ENCODE results near the gene EIF4ENIF1.
"Not testable (repeated sequence)": the region's sequence is repeated elsewhere in the genome, so short reads cannot be mapped to it uniquely, and the experiment has no call there.

Gene EIF4ENIF1

GRCh38 chr22:31491218-31491962 is 1.7 kb upstream of the EIF4ENIF1 start:
- peak; percentile 29 for DNase-seq (ENCODE audit: low spot score)

- DNase-seq (ENCODE audit: low spot score) = peak; percentile 40
These were observed 869 bp upstream of the EIF4ENIF1 start for GRCh38 chr22:31490496-31490925.

- DNase-seq (ENCODE audit: low spot score) = no peak
These were observed 539 bp downstream of the EIF4ENIF1 start for GRCh38 chr22:31488988-31489617.

DNA sequence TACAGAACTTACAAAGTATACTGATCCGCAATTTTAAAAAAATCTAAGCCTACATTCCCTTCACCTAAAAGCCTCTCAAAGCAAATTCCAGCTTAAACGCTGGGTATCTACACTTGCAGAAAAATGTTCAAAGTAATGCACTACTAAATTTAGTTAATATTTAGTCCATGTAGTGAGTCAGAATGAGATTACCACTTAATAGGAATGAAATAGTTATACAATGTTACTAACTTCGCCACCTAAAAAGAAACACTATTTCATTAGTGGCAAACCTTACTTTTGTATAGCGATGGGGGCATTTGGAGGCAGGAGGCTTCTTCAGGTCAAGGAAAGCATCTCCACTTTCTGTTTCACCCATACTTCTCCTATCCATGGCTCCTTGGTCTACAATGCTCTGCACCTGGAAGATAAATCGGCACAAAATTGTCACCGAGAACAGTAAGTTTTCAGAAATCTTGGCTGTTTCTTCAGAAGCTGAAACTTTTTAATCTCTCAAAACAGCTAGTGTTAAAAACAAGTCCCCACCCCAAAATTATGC is 1.2 kb downstream of the EIF4ENIF1 start:
- DNase-seq (ENCODE audit: low spot score) = no peak

GRCh38 chr22:31486951-31487350 is 2.7 kb downstream of the EIF4ENIF1 start:
- DNase-seq (ENCODE audit: low spot score) = no peak

DNA sequence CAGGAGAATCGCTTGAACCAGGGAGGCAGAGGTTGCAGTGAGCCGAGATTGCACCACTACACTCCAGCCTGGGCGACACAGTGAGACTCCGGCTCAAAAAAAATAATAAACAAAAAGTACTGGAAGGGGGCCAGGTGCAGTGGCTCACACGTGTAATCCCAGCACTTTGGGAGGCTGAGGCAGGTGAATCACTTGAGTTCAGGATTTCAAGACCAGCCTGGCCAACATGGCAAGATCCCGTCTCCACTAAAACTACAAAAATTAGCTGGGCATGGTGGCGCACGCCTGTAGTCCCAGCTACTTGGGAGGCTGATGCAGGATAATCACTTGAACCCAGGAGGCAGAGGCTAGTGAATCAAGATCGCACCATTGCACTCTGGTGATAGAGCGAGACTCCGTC is 3.3 kb downstream of the EIF4ENIF1 start:
- not testable (repeated sequence) for DNase-seq (ENCODE audit: low spot score)

DNA sequence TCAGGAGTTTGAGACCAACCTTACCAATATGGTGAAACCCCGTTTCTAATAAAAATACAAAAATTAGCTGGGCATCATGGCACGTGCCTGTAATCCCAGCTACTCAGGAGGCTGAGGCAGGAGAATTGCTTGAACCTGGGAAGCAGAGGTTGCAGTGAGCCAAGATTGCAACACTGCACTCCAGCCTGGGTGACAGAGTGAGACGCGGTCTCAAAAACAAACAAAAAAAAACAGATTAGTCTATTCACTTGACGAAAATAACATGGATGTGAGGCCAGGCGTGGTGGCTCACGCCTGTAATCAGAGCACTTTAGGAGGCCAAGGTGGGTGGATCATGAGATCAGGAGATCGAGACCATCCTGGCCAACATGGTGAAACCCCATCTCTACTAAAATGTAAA is 7.2 kb downstream of the EIF4ENIF1 start:
- DNase-seq (ENCODE audit: low spot score) = not testable (repeated sequence)

- DNase-seq (ENCODE audit: low spot score) = no peak
These were observed 8.5 kb downstream of the EIF4ENIF1 start for GRCh38 chr22:31481129-31481528.

GRCh38 chr22:31477329-31477728 is 12.3 kb downstream of the EIF4ENIF1 start:
- DNase-seq (ENCODE audit: low spot score) = no peak

DNA sequence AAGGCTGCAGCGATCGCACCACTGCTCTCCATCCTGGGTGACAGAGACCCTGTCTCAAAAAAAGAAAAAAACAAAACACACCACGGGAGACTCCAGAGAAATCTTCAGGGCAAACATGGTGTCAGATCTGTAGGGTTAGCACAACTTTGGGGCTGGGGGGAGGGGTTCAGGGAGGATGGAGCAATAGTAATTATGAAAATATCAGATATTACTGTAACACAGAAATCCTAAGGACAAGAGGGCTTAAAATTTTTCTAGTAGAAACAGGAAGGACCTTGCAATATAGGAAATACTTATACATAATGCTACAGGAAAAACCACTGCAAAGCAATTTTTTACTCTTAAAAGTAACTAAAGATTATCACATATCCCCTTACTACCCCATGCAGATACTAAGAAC is 13.8 kb downstream of the EIF4ENIF1 start:
- no peak for DNase-seq (ENCODE audit: low spot score)

DNA sequence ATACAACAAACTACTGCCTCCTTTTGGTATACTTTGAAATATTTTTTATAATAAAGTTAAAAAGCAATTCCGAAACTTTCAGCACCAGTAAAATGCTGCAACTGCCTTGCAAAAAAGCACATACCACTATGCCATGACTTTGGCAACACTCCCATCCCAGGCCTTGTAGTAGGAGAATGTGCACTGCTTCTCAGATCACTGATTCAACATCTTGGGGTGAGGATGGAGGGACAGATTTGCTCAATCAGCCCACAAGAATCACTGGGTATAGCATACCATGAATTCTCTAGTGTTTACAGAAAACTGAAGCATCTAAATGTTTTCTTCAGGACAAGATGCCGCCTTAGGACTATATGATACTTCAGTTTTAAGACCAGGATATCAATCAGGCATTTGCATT is 14.9 kb downstream of the EIF4ENIF1 start:
- DNase-seq (ENCODE audit: low spot score) = no peak

GRCh38 chr22:31465307-31465706 is 24.3 kb downstream of the EIF4ENIF1 start:
- no peak for DNase-seq (ENCODE audit: low spot score)

GRCh38 chr22:31461699-31462098 is 27.9 kb downstream of the EIF4ENIF1 start:
- DNase-seq (ENCODE audit: low spot score) = no peak

DNA sequence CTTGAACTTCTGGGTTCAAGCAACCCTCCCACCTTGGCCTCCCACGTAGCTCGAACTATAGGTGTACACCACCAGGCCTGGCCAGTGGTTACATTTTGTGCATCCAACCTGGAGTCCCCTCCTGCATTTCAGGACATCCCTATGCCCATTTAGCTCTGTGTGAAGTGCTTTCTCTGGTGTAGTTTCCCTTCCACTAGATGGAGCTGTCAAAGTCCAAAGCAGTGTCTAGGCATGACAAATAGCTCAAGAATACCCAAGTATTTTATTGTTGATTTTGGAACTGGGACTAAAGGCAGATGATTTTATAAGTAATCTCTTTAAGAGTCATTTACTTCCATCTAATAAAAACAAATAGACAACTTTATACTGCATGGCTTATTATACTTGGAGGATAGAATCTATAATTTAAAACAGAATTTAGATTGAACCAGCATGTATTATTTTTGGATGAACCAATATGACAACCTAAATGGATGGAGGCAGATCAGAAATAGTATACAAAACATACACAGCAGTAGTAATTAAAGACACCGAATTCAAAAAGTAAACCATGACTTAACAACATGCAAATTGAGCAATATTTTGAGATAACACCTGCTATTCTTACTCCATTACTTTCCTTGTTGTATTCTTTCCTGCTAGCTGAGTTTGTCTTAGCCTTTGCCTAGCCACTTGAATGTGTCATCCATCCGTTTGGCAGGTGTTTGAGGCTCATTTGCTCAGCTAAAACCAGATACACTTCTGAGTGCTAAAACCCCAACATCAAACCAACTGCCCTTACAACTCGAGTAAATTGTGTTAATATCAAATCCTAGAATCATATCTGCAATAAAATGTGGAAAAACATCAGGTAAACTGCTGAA is 37.7 kb downstream of the EIF4ENIF1 start:
- DNase-seq (ENCODE audit: low spot score) = peak; percentile 55

GRCh38 chr22:31449506-31449905 is 40.1 kb downstream of the EIF4ENIF1 start:
- DNase-seq (ENCODE audit: low spot score) = no peak

DNA sequence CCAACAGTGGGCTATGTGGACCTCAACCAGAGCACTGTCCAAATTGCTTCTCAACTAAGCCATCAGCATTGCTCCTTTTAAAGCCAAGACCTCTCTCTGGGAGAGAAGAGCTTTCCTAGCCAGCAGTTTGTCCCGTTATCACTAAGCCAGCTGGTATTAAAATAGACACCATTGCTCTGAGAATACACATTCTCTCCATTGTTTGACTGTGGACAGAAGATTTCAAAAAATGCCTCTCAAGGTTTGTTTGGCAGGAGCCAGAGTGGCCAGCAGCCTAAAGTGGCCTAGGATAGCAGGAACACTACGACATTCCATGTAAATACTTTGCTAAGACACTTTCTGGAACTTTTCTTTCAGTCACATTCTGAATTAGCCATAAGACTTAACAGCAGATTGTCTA is 41.3 kb downstream of the EIF4ENIF1 start:
- DNase-seq (ENCODE audit: low spot score) = no peak

DNA sequence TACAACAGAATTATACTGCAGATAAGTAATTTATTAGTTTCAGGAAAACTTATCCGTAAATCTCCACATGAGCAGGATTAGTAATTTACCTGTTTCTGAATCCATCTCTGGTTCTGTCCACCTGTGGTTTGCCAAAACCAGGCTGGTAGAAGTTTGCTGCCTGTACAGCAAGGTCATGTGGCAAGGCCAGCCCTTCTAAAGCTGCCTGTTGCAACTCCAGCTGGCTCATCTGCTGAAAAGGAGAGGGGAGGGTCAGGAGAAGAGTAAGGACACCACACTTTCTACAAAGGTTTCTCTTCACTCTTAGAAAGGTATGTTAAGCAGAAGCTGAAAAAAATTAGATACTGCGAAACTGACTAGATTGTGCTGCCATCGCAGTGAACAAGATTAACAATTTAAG is 42.3 kb downstream of the EIF4ENIF1 start:
- no peak for DNase-seq (ENCODE audit: low spot score)

GRCh38 chr22:31446767-31447166 is 42.9 kb downstream of the EIF4ENIF1 start:
- no peak for DNase-seq (ENCODE audit: low spot score)

GRCh38 chr22:31446208-31446607 is 43.4 kb downstream of the EIF4ENIF1 start:
- no peak for DNase-seq (ENCODE audit: low spot score)

DNA sequence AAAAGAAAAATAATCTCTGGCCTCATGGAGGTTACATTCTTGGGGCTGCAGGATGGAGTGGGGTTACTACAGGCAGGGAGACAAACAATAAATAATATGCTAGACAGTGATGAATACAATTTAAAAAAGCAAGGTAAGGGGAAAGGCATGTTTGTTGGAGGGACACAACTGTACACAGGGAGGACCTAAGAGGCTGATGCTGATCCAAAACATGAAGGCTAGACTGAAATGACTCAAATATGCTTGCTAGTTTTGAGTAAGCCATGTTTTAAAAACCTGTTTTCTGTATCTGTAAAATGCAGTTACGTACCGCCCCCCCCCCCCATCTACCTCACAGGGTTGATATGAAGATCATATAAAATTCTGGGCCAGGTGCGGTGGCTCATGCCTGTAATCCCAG is 44.0 kb downstream of the EIF4ENIF1 start:
- DNase-seq (ENCODE audit: low spot score) = no peak

GRCh38 chr22:31443516-31443915 is 46.1 kb downstream of the EIF4ENIF1 start:
- no peak for DNase-seq (ENCODE audit: low spot score)

DNA sequence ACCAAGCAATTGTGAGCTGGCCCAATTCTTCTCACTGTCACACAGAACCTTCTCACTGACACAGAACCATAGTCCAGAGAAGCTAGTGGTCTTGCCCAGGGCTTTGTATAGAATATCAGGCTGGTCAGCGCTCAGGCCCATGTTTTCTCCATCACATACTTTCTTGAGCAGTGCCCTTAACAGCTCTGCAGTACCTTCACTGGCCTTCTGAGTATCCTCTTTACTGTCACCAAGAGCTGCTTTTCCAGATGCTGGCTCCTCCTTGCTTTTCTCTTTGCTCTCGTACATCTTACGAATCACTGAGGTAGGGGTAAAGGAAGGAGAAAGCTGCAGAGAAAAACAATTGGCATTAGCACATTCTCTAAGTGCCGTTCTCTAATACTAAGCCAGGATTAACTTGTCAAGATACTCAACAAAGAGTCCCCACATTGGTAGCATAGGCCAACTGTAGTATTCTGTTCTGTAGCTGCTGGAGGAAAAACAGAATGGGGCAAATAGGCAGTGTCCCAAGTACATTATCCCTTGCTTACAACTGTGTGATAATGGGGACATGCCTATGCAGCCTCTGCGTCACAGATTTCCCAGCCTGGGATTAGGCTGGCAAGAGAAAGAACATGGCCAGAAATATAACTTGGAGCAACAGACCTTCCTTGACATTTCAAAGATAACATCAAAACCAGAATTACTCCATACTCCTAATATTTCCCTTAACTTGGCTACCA is 46.7 kb downstream of the EIF4ENIF1 start:
- DNase-seq (ENCODE audit: low spot score) = peak; percentile 44
